Right ventricle myocardium inferior (tissue), 1 donor: ENCODE data around the gene PLAU. TPM values are rescaled to one million over a fixed set of nuclear protein-coding genes. Genes with fewer than 3 reads are reported as not detected.
"Not testable (repeated sequence)": the region's sequence is repeated elsewhere in the genome, so short reads cannot be mapped to it uniquely, and the experiment has no call there.

Experiments
- ATAC-seq: fragments of 200-7000 bp; cut with Tn5 transposase; one replicate; pipeline ENCODE4 v1.9.1; 2020; ENCODE audit warnings: mild to moderate bottlenecking, moderate library complexity
- DNase-seq: peaks from one replicate; pipeline ENCODE4 v3.0.0; 2021; ENCODE audit errors: missing footprints
- intact Hi-C: fragments of 100-400 bp; cut with DNase I; formaldehyde crosslinking; loops from one replicate; pipeline ENCODE4 v1.11.0; 2022
- total RNA-seq: library from RNA; stranded (reverse); fragmentation: NEBNext Ultra II Directional; extraction: Animal tissue kit (Norgen Biotek cat#: 25700); gene quantifications from one replicate; pipeline ENCODE4 v1.2.1, GENCODE V29; 2021
- donor health status: DM: no; HTN: yes; CAD: no; lungs with severe emphysema.

The PLAU gene
- total RNA-seq, 1 donor from 2014 or later, result 8.5 TPM

DNA sequence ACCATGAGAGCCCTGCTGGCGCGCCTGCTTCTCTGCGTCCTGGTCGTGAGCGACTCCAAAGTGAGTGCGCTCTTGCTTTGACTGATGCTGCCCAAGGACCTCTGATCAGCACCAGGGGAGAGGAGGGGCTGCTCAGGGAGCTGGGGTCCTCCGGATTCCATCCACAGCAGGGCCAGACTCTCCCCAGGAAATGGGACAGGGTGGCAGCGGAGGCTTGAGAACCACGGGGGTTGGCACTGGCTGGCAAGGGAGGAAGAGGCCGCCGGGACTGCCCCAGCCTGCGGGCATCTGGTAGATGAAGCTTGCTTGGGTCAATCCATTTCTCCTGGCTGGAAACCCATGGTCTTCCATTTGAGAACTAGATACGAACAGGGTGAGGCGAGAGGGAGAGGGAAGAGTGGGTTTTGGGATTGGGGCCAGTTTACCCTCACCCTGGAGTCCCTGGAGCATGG, 647 bp downstream of the PLAU start:
- no peak for DNase-seq
- intact Hi-C loops, result no loop called here
- ATAC-seq, result no peak

- ATAC-seq, result no peak
- DNase-seq, result no peak
- intact Hi-C loops, result no loop called here
These were observed 3.1 kb downstream of the PLAU start for GRCh38 chr10:73914036-73914435.

DNA sequence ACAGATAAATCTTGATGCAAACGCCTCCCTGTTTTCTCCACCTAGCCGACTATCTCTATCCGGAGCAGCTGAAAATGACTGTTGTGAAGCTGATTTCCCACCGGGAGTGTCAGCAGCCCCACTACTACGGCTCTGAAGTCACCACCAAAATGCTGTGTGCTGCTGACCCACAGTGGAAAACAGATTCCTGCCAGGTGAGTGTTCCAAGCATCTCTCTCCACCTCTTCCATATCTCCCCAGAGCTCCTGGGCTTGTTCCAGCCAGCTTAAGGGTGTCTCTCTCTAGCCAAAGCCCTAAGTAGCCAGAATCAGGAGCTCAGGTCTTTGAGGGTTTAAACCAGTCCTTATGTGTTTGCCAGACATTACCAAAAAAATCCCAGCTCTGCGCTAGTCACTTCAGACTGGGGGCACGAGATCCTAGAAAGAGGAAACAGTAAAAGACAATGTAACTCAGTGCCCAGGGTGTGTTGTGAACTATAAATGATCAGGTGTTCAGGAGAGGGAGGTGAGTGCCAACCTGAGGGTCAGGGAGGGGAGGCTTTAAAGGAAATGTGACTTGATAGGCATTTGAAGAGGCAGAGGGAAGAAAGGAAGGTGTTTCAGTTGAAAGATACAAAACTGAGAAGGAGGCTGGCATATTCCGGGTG, 4.4 kb downstream of the PLAU start:
- ATAC-seq (no peak), DNase-seq (no peak)
- intact Hi-C loops, result no loop called here

DNA sequence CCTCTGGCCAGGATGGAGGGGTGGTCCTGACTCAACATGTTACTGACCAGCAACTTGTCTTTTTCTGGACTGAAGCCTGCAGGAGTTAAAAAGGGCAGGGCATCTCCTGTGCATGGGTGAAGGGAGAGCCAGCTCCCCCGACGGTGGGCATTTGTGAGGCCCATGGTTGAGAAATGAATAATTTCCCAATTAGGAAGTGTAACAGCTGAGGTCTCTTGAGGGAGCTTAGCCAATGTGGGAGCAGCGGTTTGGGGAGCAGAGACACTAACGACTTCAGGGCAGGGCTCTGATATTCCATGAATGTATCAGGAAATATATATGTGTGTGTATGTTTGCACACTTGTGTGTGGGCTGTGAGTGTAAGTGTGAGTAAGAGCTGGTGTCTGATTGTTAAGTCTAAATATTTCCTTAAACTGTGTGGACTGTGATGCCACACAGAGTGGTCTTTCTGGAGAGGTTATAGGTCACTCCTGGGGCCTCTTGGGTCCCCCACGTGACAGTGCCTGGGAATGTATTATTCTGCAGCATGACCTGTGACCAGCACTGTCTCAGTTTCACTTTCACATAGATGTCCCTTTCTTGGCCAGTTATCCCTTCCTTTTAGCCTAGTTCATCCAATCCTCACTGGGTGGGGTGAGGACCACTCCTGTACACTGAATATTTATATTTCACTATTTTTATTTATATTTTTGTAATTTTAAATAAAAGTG, 6.0 kb downstream of the PLAU start:
- intact Hi-C loops, result no loop called here
- DNase-seq (no peak), ATAC-seq (no peak)

DNA sequence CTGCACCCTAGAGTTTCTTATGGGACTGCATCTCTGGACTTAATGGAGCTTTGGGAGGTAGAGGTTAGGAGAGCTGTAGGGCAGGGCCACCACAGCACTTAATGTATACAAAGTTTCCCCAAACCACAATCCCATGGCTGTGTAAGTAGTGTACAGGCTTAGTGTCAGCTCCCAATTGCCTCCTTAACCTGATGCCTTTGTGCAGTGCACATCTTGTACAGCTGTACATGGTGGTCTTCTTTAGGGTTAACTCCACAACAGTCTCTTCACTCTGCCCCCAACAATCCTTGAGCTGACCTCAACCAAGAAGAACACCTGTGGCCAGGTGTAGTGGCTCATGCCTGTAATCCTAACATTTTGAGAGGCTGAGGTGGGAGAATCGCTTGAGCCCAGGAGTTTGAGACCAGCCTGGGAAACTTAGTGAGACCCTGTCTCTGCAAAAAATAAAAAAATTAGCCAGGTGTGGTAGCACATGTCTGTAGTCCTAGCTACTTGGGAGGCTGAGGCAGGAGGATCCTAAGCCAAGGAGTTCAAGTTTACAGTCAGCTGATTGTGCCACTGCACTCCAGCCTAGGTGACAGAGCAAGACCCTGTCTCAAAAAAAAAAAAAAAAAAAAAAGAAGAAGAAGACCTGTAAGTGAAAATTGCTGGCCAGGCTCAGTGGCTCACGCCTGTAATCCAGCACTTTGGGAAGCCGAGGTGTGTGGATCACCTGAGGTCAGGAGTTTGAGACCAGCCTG, 6.8 kb downstream of the PLAU start:
- intact Hi-C loops, result no loop called here
- ATAC-seq (no peak), DNase-seq (no peak)

- not testable (repeated sequence) for DNase-seq, ATAC-seq
These were observed 8.5 kb downstream of the PLAU start for GRCh38 chr10:73919481-73919880.

DNA sequence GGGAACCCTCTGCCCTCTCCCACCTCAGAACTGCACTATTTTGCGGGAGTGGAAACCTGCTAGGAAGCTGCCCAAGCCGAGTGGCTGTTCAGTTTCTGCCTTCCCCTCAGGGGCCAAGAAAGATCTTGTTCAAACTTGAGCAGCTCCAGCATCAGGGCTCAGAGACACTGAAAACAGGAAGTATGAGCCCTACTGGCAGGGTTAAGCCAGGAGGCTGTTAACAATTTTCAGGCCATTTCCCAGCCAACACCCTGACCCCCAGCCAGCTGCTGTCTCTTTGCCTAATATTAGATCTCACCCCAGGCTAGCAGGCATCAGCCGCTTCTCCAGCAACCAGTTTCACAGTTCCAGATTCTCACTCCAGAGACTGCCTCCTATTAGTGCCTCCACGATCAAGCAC, 9.2 kb downstream of the PLAU start:
- peak; percentile 93 for ATAC-seq
- intact Hi-C loops, result no loop called here
- DNase-seq, result peak; percentile 74

More at GRCh38 chr10:73919481-73919880, 8.5 kb downstream of the PLAU start:
- intact Hi-C loops, result not testable (repeated sequence)

DNA sequence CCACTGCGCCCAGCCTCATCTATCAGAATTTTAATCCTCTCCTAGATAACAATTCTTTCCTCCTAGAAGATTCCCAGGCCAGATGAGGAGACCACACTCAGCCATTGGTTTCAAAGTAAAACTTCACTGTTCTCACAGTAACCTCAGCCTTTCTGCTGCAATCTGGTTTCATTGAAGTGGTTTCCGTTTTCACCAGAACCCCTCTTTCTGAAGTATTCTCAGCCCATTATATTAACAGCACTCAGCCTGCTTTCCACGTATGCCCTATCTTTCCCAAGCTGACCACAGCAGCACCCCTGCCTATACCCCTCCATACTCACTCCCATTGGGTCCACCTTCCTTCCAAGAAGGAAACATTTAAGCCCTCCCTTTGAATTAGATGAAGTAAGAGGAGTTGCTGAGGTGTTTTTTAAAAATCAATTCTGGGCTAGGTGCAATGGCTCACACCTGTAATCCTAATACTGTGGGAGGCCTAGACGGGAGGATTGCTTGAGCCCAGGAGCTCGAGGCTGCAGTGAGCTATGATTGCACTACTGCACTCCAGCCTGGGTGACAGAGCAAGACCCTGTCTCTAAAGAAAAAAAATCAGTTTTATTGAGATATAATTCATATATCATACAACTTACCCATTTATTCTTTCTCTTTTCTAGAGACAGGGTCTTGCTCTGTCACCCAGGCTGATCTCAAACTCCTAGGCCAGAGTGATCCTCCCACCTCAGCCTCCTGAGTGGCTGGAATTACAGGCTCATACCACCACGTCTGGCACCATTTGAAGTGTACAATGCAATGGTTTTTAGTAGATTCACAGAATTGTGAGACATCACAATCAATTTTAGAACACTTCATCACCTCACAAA, 11.3 kb downstream of the PLAU start:
- intact Hi-C loops, result no loop called here
- ATAC-seq (no peak), DNase-seq (no peak)

- no peak for ATAC-seq
- intact Hi-C loops, result no loop called here
These were observed 11.9 kb downstream of the PLAU start for GRCh38 chr10:73922864-73923133.

DNA sequence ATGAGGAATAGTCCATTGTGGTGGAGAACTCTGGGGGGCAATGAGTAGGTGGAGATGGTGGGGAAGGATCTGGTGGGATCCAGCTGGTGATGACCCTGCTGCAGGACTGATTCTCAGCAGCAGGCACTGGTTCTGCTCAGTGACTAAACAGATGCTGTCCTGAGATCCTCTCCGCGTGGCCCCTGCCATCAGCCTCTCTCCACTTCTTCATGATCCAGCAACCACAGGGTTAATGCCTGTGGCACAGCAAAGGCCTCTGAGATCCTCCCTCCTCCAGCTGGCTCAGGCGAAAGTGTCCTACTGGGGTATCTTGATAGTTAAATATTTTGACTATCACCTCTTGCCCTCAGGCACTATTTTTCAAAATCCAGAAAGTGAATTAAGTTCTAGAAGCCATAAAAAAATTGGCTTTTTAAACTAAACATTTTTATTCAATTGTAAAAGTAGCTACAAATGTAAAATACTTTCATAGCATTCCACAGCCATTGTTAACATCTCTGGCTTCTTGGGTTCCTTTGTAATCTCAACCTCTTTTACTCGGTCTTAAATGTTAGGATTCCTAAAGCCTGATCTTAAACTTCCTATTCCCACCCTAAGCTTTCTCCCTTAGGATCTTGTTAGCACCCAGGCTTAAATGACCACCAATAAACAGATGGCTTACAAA, 13.1 kb downstream of the PLAU start:
- ATAC-seq (no peak), DNase-seq (no peak)
- intact Hi-C loops, result no loop called here

More at GRCh38 chr10:73922864-73923133, 11.9 kb downstream of the PLAU start:
- no peak for DNase-seq

- DNase-seq (no peak), ATAC-seq (no peak)
- intact Hi-C loops, result no loop called here
These were observed 14.0 kb downstream of the PLAU start for GRCh38 chr10:73924935-73925334.

DNA sequence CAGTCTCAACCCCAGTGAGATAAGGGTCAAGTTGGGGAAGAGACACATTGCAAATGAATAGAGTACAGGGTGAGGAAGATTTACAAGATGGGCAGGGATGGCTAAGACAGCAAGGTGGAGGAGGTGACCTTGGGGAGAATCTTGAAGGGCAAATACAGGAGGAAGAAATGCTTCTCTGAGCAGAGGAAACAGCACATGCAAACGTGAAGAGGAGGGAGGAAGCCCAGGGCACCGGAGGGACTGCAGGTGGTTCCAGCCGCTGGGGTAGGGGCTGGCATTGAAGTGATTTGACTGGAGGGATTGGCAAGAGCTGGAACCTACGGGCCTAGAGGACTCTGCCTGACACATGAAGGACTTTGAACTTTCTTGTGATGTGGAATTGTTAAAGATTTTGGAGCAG, 14.6 kb downstream of the PLAU start:
- DNase-seq (no peak), ATAC-seq (no peak)
- intact Hi-C loops, result no loop called here

- ATAC-seq (peak; percentile 44), DNase-seq (no peak)
- intact Hi-C loops, result no loop called here
These were observed 15.3 kb downstream of the PLAU start for GRCh38 chr10:73926152-73926764.

GRCh38 chr10:73930630-73931327, 19.8 kb downstream of the PLAU start:
- intact Hi-C loops, ATAC-seq, DNase-seq: not testable (repeated sequence)

- DNase-seq (no peak), ATAC-seq (no peak)
- intact Hi-C loops, result no loop called here
These were observed 21.1 kb downstream of the PLAU start for GRCh38 chr10:73931767-73932619.

GRCh38 chr10:73932620-73933112, 21.7 kb downstream of the PLAU start:
- ATAC-seq (no peak), DNase-seq (no peak)
- intact Hi-C loops, result no loop called here

GRCh38 chr10:73934074-73934473, 23.1 kb downstream of the PLAU start:
- ATAC-seq, result no peak
- no peak for DNase-seq
- intact Hi-C loops, result no loop called here
